Measurements from ENCODE around the gene MATK. TPM values are rescaled to one million over a fixed set of nuclear protein-coding genes. Genes with fewer than 3 reads are reported as not detected.

MATK gene
- polyA plus RNA-seq, 1 donor from 2014 or later = 2.6 TPM

GRCh38 chr19:3814648-3815047, 28.5 kb upstream of the MATK start:
- Histone ChIP-seq H3K27ac (ENCODE audit: low read length) (no peak overlapping the region), H3K27me3 (ENCODE audit: insufficient read depth, low read depth, low read length) (no peaks in the 10 kb centered on the region), H3K4me3 (ENCODE audit: low read length) (no peak overlapping the region), H4K20me1 (ENCODE audit: insufficient read depth) (no peaks in the 10 kb centered on the region), H3K9me3 (ENCODE audit: low read length) (no peaks in the 10 kb centered on the region), H3K36me3 (ENCODE audit: insufficient read depth, low read length) (no peaks in the 10 kb centered on the region), H3K9ac (ENCODE audit: low read length) (no peak overlapping the region), H3K4me2 (ENCODE audit: low read length) (no peak overlapping the region), H3K79me2 (replicated peaks; ENCODE audit: insufficient read depth, low read length) (no peaks in the 10 kb centered on the region), H3F3A (ENCODE audit: insufficient read depth, low read length, poor library complexity, severe bottlenecking) (no peaks in the 10 kb centered on the region), H3K9me2 (ENCODE audit: insufficient read depth, low read length) (no peaks in the 10 kb centered on the region), H2AFZ (ENCODE audit: low read depth, low read length) (no peak overlapping the region)
- no peak for TF ChIP-seq EP300 (conservative IDR thresholded peaks at IDR 0.05; ENCODE audit: poor library complexity, severe bottlenecking)
- no peak for TF ChIP-seq REST (IDR thresholded peaks at IDR 0.05; ENCODE audit: borderline replicate concordance)
- TF ChIP-seq, protein P1, sequence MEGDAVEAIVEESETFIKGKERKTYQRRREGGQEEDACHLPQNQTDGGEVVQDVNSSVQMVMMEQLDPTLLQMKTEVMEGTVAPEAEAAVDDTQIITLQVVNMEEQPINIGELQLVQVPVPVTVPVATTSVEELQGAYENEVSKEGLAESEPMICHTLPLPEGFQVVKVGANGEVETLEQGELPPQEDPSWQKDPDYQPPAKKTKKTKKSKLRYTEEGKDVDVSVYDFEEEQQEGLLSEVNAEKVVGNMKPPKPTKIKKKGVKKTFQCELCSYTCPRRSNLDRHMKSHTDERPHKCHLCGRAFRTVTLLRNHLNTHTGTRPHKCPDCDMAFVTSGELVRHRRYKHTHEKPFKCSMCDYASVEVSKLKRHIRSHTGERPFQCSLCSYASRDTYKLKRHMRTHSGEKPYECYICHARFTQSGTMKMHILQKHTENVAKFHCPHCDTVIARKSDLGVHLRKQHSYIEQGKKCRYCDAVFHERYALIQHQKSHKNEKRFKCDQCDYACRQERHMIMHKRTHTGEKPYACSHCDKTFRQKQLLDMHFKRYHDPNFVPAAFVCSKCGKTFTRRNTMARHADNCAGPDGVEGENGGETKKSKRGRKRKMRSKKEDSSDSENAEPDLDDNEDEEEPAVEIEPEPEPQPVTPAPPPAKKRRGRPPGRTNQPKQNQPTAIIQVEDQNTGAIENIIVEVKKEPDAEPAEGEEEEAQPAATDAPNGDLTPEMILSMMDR (IDR thresholded peaks at IDR 0.05; ENCODE audit: poor library complexity, severe bottlenecking) = no peak
- TF ChIP-seq POLR2AphosphoS5 (IDR thresholded peaks at IDR 0.05) = no peak
- TF ChIP-seq MXI1 (conservative IDR thresholded peaks at IDR 0.05; ENCODE audit: poor library complexity, severe bottlenecking) = no peak
- no peak for TF ChIP-seq RAD21 (conservative IDR thresholded peaks at IDR 0.05)
- TF ChIP-seq TAF1 (IDR thresholded peaks at IDR 0.05; ENCODE audit: low read depth) = no peak
- TF ChIP-seq SMC3 (conservative IDR thresholded peaks at IDR 0.05; ENCODE audit: poor library complexity) = no peak
- TF ChIP-seq EZH2 (IDR thresholded peaks at IDR 0.05; ENCODE audit: borderline replicate concordance, insufficient read depth, low read length, poor library complexity, severe bottlenecking) = no peak

DNA sequence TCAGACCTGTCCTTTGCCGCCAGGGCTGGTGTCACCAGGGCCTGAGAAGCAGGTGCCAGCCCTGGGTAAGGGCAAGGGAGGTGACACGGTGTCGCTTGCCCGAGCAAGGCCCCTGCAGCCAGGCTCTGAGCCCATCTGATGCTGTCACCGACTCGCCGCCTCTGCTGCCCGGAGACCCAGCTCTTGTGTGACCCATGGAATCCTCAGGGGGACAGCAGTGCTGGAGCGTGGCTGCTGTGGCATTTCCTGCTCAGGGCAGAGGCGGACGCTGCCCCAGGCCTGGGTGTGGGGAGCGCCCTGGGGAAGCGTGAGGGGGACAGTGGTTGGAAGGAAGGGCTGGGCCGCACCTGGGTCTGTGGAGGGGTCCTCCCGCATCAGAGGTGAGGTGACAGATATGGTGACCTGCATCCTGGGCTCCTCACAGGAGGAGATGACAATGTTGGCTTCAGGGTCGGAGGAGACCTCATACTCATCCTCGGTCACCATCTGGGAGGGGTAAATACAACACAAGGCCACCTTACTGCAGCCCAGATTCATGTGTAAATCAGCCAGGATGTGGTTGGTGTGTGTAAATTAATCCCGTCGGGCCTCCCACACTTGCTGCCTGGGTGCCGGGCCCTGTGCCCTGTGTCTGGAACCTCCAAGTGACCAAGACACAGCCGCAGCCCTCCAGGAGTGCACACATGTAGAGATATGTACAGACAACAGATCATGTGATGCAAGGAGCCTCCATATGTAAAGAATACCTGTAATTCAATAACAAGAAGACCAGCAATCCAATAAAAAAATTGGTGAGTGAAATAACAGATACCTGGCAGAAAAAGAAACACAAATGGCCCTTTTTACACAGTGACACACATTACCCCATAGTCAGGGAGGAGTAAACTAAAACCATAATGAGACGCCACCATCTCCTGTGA, 27.6 kb upstream of the MATK start:
- H3K27ac ChIP-seq (ENCODE audit: low read length) = no peak overlapping the region
- TF ChIP-seq SMC3 (conservative IDR thresholded peaks at IDR 0.05; ENCODE audit: poor library complexity) (no peak), POLR2AphosphoS5 (IDR thresholded peaks at IDR 0.05) (no peak), MXI1 (conservative IDR thresholded peaks at IDR 0.05; ENCODE audit: poor library complexity, severe bottlenecking) (no peak), RAD21 (conservative IDR thresholded peaks at IDR 0.05) (no peak), REST (IDR thresholded peaks at IDR 0.05; ENCODE audit: borderline replicate concordance) (no peak)
- TF ChIP-seq, protein P1 (IDR thresholded peaks at IDR 0.05; ENCODE audit: poor library complexity, severe bottlenecking) = no peak
- no peaks in the 10 kb centered on the region for H3K9me3 ChIP-seq (ENCODE audit: low read length)
- H4K20me1 ChIP-seq (ENCODE audit: insufficient read depth) = no peaks in the 10 kb centered on the region
- no peak overlapping the region for H3K4me3 ChIP-seq (ENCODE audit: low read length)
- H3K4me2 ChIP-seq (ENCODE audit: low read length) = no peak overlapping the region
- H3K27me3 ChIP-seq (ENCODE audit: insufficient read depth, low read depth, low read length) = no peaks in the 10 kb centered on the region
- H3K9ac ChIP-seq (ENCODE audit: low read length) = no peak overlapping the region
- no peaks in the 10 kb centered on the region for H3K9me2 ChIP-seq (ENCODE audit: insufficient read depth, low read length)
- H3F3A ChIP-seq (ENCODE audit: insufficient read depth, low read length, poor library complexity, severe bottlenecking) = no peaks in the 10 kb centered on the region
- H2AFZ ChIP-seq (ENCODE audit: low read depth, low read length) = no peak overlapping the region
- H3K36me3 ChIP-seq (ENCODE audit: insufficient read depth, low read length) = no peaks in the 10 kb centered on the region
- H3K79me2 ChIP-seq (replicated peaks; ENCODE audit: insufficient read depth, low read length) = no peaks in the 10 kb centered on the region

All from neural cell (in vitro differentiated cells).